Calu3 (cell line): Measurements from ENCODE around the gene TBC1D9B. TPM values are rescaled to one million over a fixed set of nuclear protein-coding genes. Genes with fewer than 3 reads are reported as not detected.
A peak's percentile ranks its signal among the peaks of the same experiment; 100 is the strongest.

Experiments
- BruUV-seq: library from RNA; stranded (reverse); fragments of 400-500 nt; replicated peaks from 2 replicates; lab custom pipeline; 2021; lab: Mats Ljungman, UMichigan
- CTCF ChIA-PET: fragments of 300-600 bp; sonication (Branson Sonifier 250); formaldehyde crosslinking; loops from one replicate; lab custom pipeline; 2022; ENCODE audit warnings: antibody characterized with exemption; lab: Charles Lee
- DNase-seq: peaks from one replicate; pipeline ENCODE4 v3.0.0; 2022
- H3K27ac Mint-ChIP-seq: one replicate; pipeline ENCODE4 v1.8.0; 2022; ENCODE audit warnings: mixed read lengths; ENCODE audit not compliant: unreplicated experiment
- H3K27me3 Mint-ChIP-seq: one replicate; pipeline ENCODE4 v1.8.0; 2022; ENCODE audit warnings: mixed read lengths; ENCODE audit not compliant: unreplicated experiment
- H3K36me3 Mint-ChIP-seq: one replicate; pipeline ENCODE4 v1.8.0; 2022; ENCODE audit warnings: mild to moderate bottlenecking, moderate library complexity, mixed read lengths; ENCODE audit not compliant: insufficient read depth, unreplicated experiment
- H3K4me1 Mint-ChIP-seq: one replicate; pipeline ENCODE4 v1.8.0; 2022; ENCODE audit warnings: mild to moderate bottlenecking, low read depth, mixed read lengths; ENCODE audit not compliant: unreplicated experiment
- H3K4me3 Mint-ChIP-seq: one replicate; pipeline ENCODE4 v1.8.0; 2022; ENCODE audit warnings: mild to moderate bottlenecking, low read depth, moderate library complexity, mixed read lengths; ENCODE audit not compliant: unreplicated experiment
- H3K9me3 Mint-ChIP-seq: one replicate; pipeline ENCODE4 v1.8.0; 2022; ENCODE audit warnings: low read depth, mixed read lengths; ENCODE audit not compliant: unreplicated experiment
- intact Hi-C: fragments of 100-400 bp; cut with micrococcal nuclease; formaldehyde crosslinking; loops from one replicate; pipeline ENCODE4 v1.10.0; 2022; ENCODE audit not compliant: unreplicated experiment
- total RNA-seq: library from RNA; stranded (reverse); gene quantifications from 2 replicates; pipeline ENCODE4 v1.2.3, GENCODE V29; 2022
- TF ChIP-seq, protein P1 (sequence below): fragments of 200-600 bp; IDR thresholded peaks from one replicate; pipeline ENCODE4 v1.8.0; 2022; ENCODE audit warnings: antibody characterized with exemption; ENCODE audit not compliant: unreplicated experiment

The TBC1D9B gene
- total RNA-seq, 1 experiment from 2014 or later = 148 TPM

- intact Hi-C loops = loop anchor here (10.0 kb wide), 1 partner anchor 166 kb away; no protein-coding TSS in a partner anchor
- Mint-ChIP-seq H3K4me3 (no peak overlapping the region), H3K9me3 (no peaks in the 10 kb centered on the region), H3K27ac (no peak overlapping the region), H3K36me3 (no peaks in the 10 kb centered on the region), H3K4me1 (peaks cover 5% of the 10 kb centered on the region), H3K27me3 (peaks cover 33% of the 10 kb centered on the region)
- no peak for DNase-seq
- CTCF ChIA-PET = interaction anchor here (0.6 kb wide), 1 partner anchor 884 kb away, joined by 7 read pairs; the partner anchor contains the start of gene MGAT1
- TF ChIP-seq, protein P1, sequence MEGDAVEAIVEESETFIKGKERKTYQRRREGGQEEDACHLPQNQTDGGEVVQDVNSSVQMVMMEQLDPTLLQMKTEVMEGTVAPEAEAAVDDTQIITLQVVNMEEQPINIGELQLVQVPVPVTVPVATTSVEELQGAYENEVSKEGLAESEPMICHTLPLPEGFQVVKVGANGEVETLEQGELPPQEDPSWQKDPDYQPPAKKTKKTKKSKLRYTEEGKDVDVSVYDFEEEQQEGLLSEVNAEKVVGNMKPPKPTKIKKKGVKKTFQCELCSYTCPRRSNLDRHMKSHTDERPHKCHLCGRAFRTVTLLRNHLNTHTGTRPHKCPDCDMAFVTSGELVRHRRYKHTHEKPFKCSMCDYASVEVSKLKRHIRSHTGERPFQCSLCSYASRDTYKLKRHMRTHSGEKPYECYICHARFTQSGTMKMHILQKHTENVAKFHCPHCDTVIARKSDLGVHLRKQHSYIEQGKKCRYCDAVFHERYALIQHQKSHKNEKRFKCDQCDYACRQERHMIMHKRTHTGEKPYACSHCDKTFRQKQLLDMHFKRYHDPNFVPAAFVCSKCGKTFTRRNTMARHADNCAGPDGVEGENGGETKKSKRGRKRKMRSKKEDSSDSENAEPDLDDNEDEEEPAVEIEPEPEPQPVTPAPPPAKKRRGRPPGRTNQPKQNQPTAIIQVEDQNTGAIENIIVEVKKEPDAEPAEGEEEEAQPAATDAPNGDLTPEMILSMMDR = no peak
- no TSS peak for BruUV-seq
These were observed 11.2 kb upstream of the TBC1D9B start for GRCh38 chr5:179918742-179919486.

DNA sequence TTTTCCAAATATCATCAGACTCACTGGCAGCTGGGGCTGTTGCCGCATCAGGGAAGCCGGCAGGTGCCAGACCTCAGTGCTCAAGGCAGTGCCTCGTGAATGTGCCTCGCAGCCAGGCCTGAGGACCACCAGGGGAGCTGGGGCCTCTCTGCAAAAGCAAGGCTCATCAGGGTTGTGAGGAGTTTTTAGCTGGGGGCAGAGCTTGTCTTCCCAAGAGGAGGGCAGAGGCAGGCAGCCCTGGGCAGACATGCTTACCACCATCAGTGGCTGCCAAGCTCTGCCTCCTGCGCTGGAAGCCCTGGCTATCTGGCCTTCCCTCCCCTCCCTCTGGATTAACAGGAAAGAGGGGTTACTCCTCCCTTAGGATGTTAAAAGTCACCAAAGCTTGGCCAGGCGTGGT is 8.8 kb upstream of the TBC1D9B start:
- intact Hi-C loops = loop anchor here (10.0 kb wide), 1 partner anchor 168 kb away; no protein-coding TSS in a partner anchor
- no peak for DNase-seq
- Mint-ChIP-seq H3K27me3 (peaks cover 33% of the 10 kb centered on the region), H3K9me3 (no peaks in the 10 kb centered on the region), H3K4me1 (peaks cover 11% of the 10 kb centered on the region), H3K36me3 (no peaks in the 10 kb centered on the region), H3K27ac (no peak overlapping the region), H3K4me3 (no peak overlapping the region)
- CTCF ChIA-PET = no interaction called here
- TF ChIP-seq, protein P1 = no peak
- no TSS peak for BruUV-seq

- H3K27ac Mint-ChIP-seq = no peak overlapping the region
- BruUV-seq = no TSS peak
These were observed 7.8 kb upstream of the TBC1D9B start for GRCh38 chr5:179915406-179915935.

DNA sequence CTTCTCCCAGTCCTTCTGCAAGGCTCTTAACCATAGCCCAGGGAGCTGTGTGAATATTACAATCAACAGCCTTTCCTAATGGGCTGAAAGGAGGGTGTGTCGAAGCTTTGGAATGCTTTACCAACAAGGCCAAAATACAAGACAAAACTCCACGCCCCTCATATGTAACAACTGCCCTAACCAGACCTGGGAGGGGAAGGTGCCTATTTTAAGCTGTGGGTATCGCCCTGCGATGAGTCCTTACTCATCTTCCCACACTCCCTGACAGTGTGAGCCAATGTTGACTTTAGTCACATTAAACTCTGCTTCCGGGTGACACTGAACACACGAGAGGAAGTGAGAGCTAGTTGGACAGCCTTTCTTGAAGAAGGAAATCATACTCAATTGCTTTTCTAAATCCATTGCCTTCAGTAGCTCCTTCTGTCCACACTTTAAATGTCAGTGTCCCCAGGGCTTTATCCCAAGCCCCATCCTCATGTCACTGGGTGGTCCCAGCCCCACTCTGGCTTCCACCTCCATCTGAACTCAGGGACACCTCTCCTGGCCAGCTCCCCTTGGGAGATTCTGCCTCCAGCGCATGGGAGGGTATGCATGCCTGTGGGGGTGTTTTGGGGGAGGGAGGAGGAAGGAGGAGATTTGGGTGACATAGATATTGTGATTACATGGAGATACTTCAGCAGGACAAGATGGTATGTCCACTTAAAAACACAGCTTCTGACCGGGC is 6.5 kb upstream of the TBC1D9B start:
- TF ChIP-seq, protein P1 = no peak
- Mint-ChIP-seq H3K4me1 (peaks cover 11% of the 10 kb centered on the region), H3K27ac (peak overlapping the region; percentile 58), H3K9me3 (no peaks in the 10 kb centered on the region), H3K36me3 (no peaks in the 10 kb centered on the region), H3K4me3 (no peak overlapping the region), H3K27me3 (peaks cover 31% of the 10 kb centered on the region)
- CTCF ChIA-PET = interaction anchor here (0.6 to 1.2 kb wide), 2 partner anchors 13 to 188 kb away, joined by 4 read pairs; no protein-coding TSS in a partner anchor
- BruUV-seq = no TSS peak
- DNase-seq = peak; percentile 43
- intact Hi-C loops = loop anchor here (10.0 kb wide), 1 partner anchor 171 kb away; no protein-coding TSS in a partner anchor

More at GRCh38 chr5:179915406-179915935, 7.8 kb upstream of the TBC1D9B start:
- Mint-ChIP-seq H3K36me3 (no peaks in the 10 kb centered on the region), H3K9me3 (no peaks in the 10 kb centered on the region), H3K4me3 (no peak overlapping the region), H3K4me1 (peaks cover 11% of the 10 kb centered on the region), H3K27me3 (peaks cover 33% of the 10 kb centered on the region)
- intact Hi-C loops = loop anchor here (10.0 kb wide), 1 partner anchor 169 kb away; no protein-coding TSS in a partner anchor
- TF ChIP-seq, protein P1 = no peak
- CTCF ChIA-PET = no interaction called here
- DNase-seq = no peak
